ENCODE data around the gene CFAP119.

GRCh38 chr16:30777591-30778297 lies 15.9 kb upstream of the CFAP119 start:
- TF ChIP-seq CTCF (conservative IDR thresholded peaks at IDR 0.05; ENCODE audit: low read depth, low read length): no peak
- TF ChIP-seq EZH2 (IDR thresholded peaks at IDR 0.05; ENCODE audit: borderline replicate concordance, low read depth, low read length, poor library complexity, severe bottlenecking): no peak
